Measurements from ENCODE around the gene PLEKHA5. TPM values are rescaled to one million over a fixed set of nuclear protein-coding genes. Genes with fewer than 3 reads are reported as not detected.

Gene PLEKHA5
- total RNA-seq, 8 experiments from 2014 or later, result 17.6 to 72.2 (median 27.1) TPM

DNA sequence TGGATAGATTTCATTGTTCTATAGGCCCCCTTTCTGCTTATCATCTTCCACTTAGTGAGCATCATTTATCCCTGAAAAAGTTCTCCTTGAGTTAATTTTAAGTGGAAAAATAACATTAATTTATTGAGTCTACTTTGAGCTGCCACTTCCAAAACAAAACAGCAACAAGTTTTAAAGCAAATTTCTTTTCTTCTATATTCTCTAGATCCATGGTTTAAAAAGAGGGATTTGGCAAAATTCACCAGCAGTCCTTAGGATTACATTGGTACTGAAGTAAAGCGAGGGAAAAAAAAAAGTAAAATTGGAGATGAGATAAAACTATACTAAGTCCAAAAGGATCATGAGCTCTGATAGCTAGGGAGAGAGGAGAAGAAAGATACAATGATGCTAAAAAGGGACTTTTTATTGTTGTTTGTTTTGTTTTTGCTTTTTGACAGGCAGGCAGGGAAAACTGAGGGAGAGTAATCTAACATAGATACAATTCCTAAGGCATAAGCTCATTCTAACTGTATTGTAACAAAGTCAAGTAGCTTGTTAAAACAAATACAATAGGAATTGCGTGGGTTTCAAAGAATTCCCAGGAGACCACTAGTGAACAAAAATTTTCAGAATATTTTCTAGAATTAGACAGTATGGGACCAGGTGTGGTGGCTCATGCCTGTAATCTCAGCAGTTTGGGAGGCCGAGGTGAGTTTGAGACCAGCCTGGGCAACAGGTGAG, 19.2 kb upstream of the PLEKHA5 start:
- Histone ChIP-seq H3K27ac (no peak overlapping the region), H3K4me3 (no peak overlapping the region), H3K4me1 (replicated peaks in 1 of 2) (no peaks in the 10 kb centered on the region)
- in situ Hi-C loops (cut with MboI; ENCODE audit: low pct_unique_long_range_greater_than_20kb in 2 of 9, low sequenced_read_pairs in 9 of 9, unreplicated experiment in 9 of 9), result no loop called here
- 70 to 100% (median 91%) methylated on average over 2 to 3 of the region's 3 CpGs for WGBS, 10 experiments
- no peak for ATAC-seq (replicated peaks in 6 of 8)

DNA sequence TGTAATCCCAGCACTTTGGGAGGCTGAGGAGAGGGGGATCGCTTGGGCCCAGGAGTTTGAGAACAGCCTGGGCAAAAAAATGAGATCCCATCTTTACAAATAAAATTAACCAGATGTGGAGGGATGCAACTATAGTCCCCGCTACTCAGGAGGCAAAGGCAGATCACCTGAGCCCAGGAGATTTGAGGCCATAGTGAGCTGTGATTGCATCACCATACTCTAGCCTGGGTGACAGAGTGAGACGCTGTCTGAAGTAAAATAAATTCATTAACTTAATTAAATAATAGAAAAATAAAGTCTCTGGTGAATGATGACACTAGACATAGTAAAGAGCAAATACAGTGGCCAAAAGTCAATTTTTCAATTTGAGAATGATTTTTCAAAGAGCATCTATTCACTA, 16.1 kb upstream of the PLEKHA5 start:
- ATAC-seq (replicated peaks in 6 of 8), result no peak
- in situ Hi-C loops (cut with MboI; ENCODE audit: low pct_unique_long_range_greater_than_20kb in 2 of 9, low sequenced_read_pairs in 9 of 9, unreplicated experiment in 9 of 9), result no loop called here
- H3K27ac ChIP-seq, result no peak overlapping the region
- WGBS, 10 experiments, result 67 to 100% (median 84%) methylated on average over 1 to 3 of the region's 3 CpGs; no CpG with 5 or more reads in 4 of the 10 experiments
- no peak overlapping the region for H3K4me3 ChIP-seq
- no peaks in the 10 kb centered on the region for H3K4me1 ChIP-seq (replicated peaks in 1 of 2)

DNA sequence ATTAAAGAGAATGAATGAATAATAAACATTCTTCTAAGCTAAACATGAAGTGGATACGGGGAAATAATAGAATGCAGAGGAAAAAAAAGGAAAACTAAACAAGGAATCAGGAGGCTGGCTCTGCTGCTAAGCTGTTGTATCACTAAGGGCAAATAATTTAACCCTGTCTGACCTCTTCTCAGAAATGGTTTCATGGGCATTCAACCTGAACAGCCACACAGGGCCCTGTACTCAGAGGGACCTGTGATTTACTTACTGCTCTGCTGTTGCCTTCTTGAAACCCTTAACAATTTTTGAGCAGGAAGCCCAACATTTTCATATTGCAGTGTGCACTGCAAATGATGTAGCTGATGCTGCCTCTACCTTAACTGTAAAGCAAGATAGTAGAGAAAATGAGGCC, 14.2 kb upstream of the PLEKHA5 start:
- H3K4me3 ChIP-seq, result no peak overlapping the region
- H3K27ac ChIP-seq, result no peak overlapping the region
- H3K4me1 ChIP-seq (replicated peaks in 1 of 2), result no peaks in the 10 kb centered on the region
- in situ Hi-C loops (cut with MboI; ENCODE audit: low pct_unique_long_range_greater_than_20kb in 2 of 9, low sequenced_read_pairs in 9 of 9, unreplicated experiment in 9 of 9), result no loop called here
- peak in 1 of 8 experiments; percentile 76 for ATAC-seq (replicated peaks in 6 of 8)
- WGBS, 10 experiments, result 0 to 100% (median 60%) methylated on average over 1 of the region's 1 CpG; no CpG with 5 or more reads in 1 of the 10 experiments

DNA sequence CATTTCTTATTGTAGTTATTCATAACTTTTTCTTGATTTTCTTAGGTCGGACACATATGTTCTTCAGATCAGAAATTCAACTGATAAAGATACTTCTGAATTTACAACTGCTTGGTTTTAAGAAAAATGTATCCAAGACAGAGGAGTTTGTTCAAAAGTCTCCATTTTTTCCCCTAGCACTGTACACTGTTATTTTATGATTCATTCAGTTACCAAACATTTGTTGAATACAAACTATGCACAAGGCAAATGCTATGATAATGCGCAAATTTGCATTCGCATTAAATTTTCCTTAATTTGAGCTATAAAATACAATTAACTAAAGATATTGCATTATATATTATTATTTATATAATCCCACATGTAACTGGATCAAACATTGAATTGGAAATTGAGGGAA, 10.1 kb upstream of the PLEKHA5 start:
- in situ Hi-C loops (cut with MboI; ENCODE audit: low pct_unique_long_range_greater_than_20kb in 2 of 9, low sequenced_read_pairs in 9 of 9, unreplicated experiment in 9 of 9), result no loop called here
- no peak overlapping the region for H3K4me3 ChIP-seq

DNA sequence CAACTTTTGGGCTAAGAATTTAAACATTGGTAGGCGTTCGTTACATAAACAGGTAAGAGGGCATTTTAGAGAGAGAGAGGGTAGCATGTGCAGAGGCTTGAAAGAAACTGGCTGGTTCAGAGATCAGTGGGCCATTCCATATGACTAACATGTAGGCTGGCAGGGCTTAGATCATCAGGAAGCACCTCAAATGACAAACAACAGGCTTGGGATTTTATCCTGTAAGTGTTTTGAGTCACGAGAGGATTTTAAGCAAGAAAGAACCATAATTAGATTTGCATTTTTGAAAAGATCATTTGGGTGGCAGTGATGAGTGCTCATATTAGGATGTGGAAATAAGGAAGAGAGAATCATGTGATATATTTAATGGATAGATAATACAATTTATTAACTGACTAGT, 8.7 kb upstream of the PLEKHA5 start:
- peak in 1 of 8 experiments; percentile 74 for ATAC-seq (replicated peaks in 6 of 8)
- WGBS, 10 experiments, result 39 to 94% (median 63%) methylated on average over 1 to 3 of the region's 3 CpGs; no CpG with 5 or more reads in 1 of the 10 experiments
- no peak overlapping the region for H3K27ac ChIP-seq
- no peaks in the 10 kb centered on the region for H3K4me1 ChIP-seq (replicated peaks in 1 of 2)
- in situ Hi-C loops (cut with MboI; ENCODE audit: low pct_unique_long_range_greater_than_20kb in 2 of 9, low sequenced_read_pairs in 9 of 9, unreplicated experiment in 9 of 9), result no loop called here
- no peak overlapping the region for H3K4me3 ChIP-seq

More for the DNA sequence above, 10.1 kb upstream of the PLEKHA5 start:
- WGBS, 10 experiments, result 0 to 100% (median 87%) methylated on average over 2 to 3 of the region's 3 CpGs
- no peaks in the 10 kb centered on the region for H3K4me1 ChIP-seq (replicated peaks in 1 of 2)
- H3K27ac ChIP-seq, result no peak overlapping the region
- peak in 3 of 8 experiments; percentile 67 to 89 (median 83) for ATAC-seq (replicated peaks in 6 of 8)

DNA sequence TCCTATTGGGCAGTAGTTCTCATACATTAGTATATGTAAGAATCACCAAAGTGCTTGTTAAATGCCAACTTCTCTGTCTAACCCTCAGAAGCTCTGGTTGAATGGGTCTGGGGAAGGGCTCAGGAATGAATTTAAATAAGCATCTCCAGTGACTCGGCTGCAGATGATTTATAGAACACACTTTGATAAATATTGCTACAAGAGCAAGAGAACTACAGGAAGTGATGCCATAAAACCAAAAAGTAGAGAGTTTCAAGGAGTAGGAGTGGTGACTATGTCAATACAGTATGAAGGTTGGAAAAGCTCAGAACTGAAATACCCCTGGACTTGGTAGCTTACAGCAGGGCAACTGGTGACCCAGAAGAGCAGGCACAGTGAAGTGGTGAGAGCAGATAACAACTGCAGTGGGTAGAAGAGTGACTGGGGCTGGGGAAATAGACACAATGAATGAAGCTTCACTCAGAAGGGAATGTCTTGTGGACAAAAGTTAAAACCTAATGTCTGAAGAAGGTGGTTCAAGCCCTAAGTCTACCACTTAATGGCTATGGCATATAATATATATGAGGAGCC, 8.0 kb upstream of the PLEKHA5 start:
- no peak overlapping the region for H3K27ac ChIP-seq
- ATAC-seq (replicated peaks in 6 of 8), result no peak
- 50 to 100% (median 83%) methylated on average over 1 of the region's 1 CpG; no CpG with 5 or more reads in 5 of the 10 experiments for WGBS, 10 experiments
- in situ Hi-C loops (cut with MboI; ENCODE audit: low pct_unique_long_range_greater_than_20kb in 2 of 9, low sequenced_read_pairs in 9 of 9, unreplicated experiment in 9 of 9), result no loop called here
- no peak overlapping the region for H3K4me3 ChIP-seq
- no peaks in the 10 kb centered on the region for H3K4me1 ChIP-seq (replicated peaks in 1 of 2)

DNA sequence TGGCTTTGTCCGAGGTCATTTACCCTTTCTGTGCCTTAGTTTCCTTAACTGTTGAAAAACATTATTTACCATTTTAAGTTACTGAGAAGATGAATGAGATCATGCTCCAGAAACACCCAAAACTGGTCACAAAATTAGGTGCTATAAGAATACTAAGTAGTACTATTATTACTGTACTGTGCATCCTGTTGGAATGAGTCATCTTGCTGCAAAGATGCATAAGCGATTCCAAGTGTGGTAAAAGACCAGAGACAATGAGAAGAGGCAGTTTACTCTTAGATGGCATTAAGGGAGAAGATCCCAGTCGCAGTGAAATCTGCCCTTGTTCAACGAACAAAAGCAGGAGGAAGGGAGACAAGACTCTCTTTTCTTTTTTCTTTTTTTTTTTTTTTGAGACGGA, 4.2 kb upstream of the PLEKHA5 start:
- peak in 1 of 8 experiments; percentile 7 for ATAC-seq (replicated peaks in 6 of 8)
- in situ Hi-C loops (cut with MboI; ENCODE audit: low pct_unique_long_range_greater_than_20kb in 2 of 9, low sequenced_read_pairs in 9 of 9, unreplicated experiment in 9 of 9), result loop anchor here in 1 of 9 experiments (25.0 kb wide), 1 partner anchor 238 kb away; no protein-coding TSS in a partner anchor

DNA sequence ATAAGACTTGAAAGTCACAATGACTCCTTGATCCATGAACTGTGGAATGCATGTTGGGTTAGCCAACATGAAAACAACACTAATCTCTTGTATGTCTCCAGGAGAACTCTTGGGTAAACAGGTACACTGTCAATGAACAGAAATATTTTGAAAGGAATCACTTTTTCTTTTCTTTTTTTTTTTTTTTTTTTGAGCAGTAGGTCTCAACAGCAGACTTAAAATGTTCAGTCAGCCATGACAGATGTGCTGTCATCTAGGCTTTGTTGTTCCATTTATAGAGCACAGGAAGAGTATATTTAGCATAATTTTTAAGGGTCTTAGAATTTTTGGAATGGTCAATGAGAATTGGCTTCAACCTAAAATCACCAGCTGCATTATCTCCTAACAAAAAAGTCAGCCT, 2.3 kb upstream of the PLEKHA5 start:
- Histone ChIP-seq H3K4me3 (no peak overlapping the region), H3K4me1 (replicated peaks in 1 of 2) (peaks cover 0 to 8% of the 10 kb centered on the region in 2 donors), H3K27ac (no peak overlapping the region)
- in situ Hi-C loops (cut with MboI; ENCODE audit: low pct_unique_long_range_greater_than_20kb in 2 of 9, low sequenced_read_pairs in 9 of 9, unreplicated experiment in 9 of 9), result loop anchor here in 1 of 9 experiments (25.0 kb wide), 1 partner anchor 240 kb away; no protein-coding TSS in a partner anchor
- no peak for ATAC-seq (replicated peaks in 6 of 8)

More for the DNA sequence above, 4.2 kb upstream of the PLEKHA5 start:
- Histone ChIP-seq H3K4me1 (replicated peaks in 1 of 2) (no peaks in the 10 kb centered on the region), H3K4me3 (no peak overlapping the region), H3K27ac (no peak overlapping the region)
- 50 to 100% (median 92%) methylated on average over 1 to 4 of the region's 5 CpGs; no CpG with 5 or more reads in 1 of the 10 experiments for WGBS, 10 experiments

DNA sequence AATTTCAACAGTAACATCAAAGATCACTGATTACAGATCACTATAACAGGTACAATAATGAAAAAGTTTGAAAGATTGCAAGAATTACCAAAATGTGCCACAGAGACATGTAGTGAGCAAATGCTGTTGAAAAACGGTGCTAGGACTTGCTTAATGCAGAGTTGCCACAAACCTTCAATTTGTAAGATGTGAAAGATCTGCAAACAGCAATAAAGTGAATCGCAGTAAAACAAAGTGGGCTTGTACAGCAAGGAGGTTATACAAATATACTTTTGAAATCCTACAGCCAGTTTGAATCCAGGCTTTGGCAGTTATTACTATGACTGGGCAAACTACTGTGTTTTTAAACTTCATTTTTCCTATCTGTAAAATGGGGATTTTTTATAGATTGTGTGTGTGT, 1.0 kb upstream of the PLEKHA5 start:
- no peak overlapping the region for H3K4me3 ChIP-seq
- no peak overlapping the region for H3K27ac ChIP-seq
- no peak for ATAC-seq (replicated peaks in 6 of 8)
- WGBS, 10 experiments, result 0 to 100% (median 89%) methylated on average over 1 to 2 of the region's 2 CpGs; no CpG with 5 or more reads in 2 of the 10 experiments
- peaks cover 0 to 17% of the 10 kb centered on the region in 2 donors for H3K4me1 ChIP-seq (replicated peaks in 1 of 2)
- in situ Hi-C loops (cut with MboI; ENCODE audit: low pct_unique_long_range_greater_than_20kb in 2 of 9, low sequenced_read_pairs in 9 of 9, unreplicated experiment in 9 of 9), result loop anchor here in 1 of 9 experiments (25.0 kb wide), 1 partner anchor 241 kb away; no protein-coding TSS in a partner anchor

DNA sequence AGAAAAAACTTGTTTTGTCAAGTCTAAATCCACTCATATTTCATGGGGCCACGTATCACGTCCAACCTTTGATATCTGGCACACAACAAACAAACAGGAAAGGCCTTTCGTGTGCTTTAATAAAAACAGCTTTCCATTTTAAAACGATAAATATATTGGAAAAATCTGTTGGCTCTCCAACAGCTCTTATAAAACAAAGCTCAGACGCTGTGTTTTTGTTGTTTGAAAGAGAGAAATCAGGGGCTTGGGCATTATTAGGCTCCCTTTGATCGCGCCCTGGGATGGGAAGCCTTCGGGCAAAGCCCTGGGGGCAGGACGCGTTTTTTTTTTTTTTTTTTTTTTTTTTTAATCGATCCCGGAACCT, 429 bp upstream of the PLEKHA5 start:
- peaks cover 0 to 20% of the 10 kb centered on the region in 2 donors for H3K4me1 ChIP-seq (replicated peaks in 1 of 2)
- no peak for ATAC-seq (replicated peaks in 6 of 8)
- in situ Hi-C loops (cut with MboI; ENCODE audit: low pct_unique_long_range_greater_than_20kb in 2 of 9, low sequenced_read_pairs in 9 of 9, unreplicated experiment in 9 of 9), result loop anchor here in 1 of 9 experiments (25.0 kb wide), 1 partner anchor 242 kb away; no protein-coding TSS in a partner anchor
- no peak overlapping the region for H3K27ac ChIP-seq
- 0 to 60% (median 21%) methylated on average over 1 to 8 of the region's 12 CpGs; no CpG with 5 or more reads in 1 of the 10 experiments for WGBS, 10 experiments
- H3K4me3 ChIP-seq, result peak overlapping the region; percentile 52 to 84 (median 79)

DNA sequence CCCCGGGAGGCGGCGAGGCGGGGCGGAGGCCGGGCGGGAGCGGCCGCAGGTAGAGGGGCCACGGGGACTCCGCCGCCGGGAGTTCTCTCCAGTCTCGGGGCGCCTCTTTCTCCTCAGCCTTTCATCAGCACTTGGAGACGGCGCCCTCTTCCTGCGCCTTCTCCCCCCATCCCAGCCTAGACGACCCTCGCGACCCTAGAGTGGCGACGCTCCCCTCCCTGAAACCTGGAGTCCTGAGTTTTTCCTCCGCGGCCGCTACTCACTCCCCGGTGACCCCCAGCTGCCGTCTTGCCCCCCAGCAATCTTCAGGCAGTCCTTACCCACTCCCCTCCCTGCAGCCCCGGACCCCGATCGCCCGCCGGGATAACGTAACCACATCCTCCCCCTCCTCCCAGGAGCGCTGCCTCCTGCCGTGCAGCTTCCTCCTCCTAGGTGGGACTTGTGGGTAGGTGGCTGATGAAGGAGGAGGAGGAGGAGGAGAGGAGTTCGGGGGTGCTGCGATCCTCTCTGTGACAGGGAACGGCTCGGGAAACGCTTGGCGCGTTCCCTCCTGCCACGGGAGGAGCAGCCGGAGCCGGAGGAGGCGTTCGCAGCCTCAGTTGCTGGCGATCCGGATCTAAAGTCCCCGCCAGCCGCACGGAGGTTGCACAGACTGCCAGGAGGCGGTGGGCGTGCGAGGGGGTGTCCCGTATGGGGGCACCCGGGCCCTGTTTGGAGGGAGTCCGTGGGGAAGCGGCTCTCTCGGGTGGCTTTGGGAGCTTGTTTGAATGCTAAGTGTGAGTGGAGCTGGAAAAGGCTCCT, 891 bp downstream of the PLEKHA5 start:
- in situ Hi-C loops (cut with MboI; ENCODE audit: low pct_unique_long_range_greater_than_20kb in 2 of 9, low sequenced_read_pairs in 9 of 9, unreplicated experiment in 9 of 9), result loop anchor here in 1 of 9 experiments (25.0 kb wide), 1 partner anchor 243 kb away; no protein-coding TSS in a partner anchor
- Histone ChIP-seq H3K4me3 (peak overlapping the region; percentile 52 to 84 (median 79)), H3K27ac (peak overlapping the region; percentile 77 to 89), H3K4me1 (replicated peaks in 1 of 2) (peaks cover 0 to 29% of the 10 kb centered on the region in 2 donors)
- ATAC-seq (replicated peaks in 6 of 8), result peak; percentile 16 to 59 (median 50)
- WGBS, 10 experiments, result 0% methylated on average over 2 to 7 of the region's 61 CpGs; no CpG with 5 or more reads in 6 of the 10 experiments

DNA sequence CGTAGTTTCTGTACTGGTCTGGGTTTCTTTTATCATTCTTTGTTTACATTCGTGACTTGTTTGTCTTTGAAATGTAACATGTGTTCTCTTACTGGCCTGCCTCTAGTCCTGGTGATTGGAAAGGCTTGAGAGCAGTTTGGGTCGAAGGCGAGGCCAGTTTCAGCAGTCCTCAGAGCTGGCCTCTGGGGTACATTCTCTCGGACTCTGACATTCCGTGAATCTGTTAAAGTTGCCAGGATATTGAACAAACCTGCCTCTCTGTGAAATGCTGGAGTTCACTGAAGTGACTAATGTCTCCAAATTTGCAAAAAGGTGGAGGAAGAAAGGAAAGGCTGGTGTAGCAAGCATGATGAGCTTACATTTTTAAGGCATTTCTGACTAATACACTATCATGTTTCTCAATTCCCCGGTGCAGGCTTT, 1.5 kb downstream of the PLEKHA5 start:
- WGBS, 10 experiments, result 0% methylated on average over 1 to 5 of the region's 7 CpGs; no CpG with 5 or more reads in 3 of the 10 experiments
- H3K27ac ChIP-seq, result peak overlapping the region; percentile 77 to 89
- H3K4me3 ChIP-seq, result peak overlapping the region; percentile 52 to 84 (median 79)
- in situ Hi-C loops (cut with MboI; ENCODE audit: low pct_unique_long_range_greater_than_20kb in 2 of 9, low sequenced_read_pairs in 9 of 9, unreplicated experiment in 9 of 9), result loop anchor here in 1 of 9 experiments (25.0 kb wide), 1 partner anchor 244 kb away; no protein-coding TSS in a partner anchor
- peak; percentile 15 to 52 (median 34) for ATAC-seq (replicated peaks in 6 of 8)
- H3K4me1 ChIP-seq (replicated peaks in 1 of 2), result peaks cover 0 to 29% of the 10 kb centered on the region in 2 donors
